HG02870 (cell line): ENCODE data around the gene IMP3.

Experiments used
- ATAC-seq: cut with Tn5 transposase; IDR thresholded peaks from one replicate; pipeline ENCODE4 v1.9.1; 2021; ENCODE audit warnings: mild to moderate bottlenecking, moderate library complexity; ENCODE audit not compliant: unreplicated experiment

Gene IMP3

DNA sequence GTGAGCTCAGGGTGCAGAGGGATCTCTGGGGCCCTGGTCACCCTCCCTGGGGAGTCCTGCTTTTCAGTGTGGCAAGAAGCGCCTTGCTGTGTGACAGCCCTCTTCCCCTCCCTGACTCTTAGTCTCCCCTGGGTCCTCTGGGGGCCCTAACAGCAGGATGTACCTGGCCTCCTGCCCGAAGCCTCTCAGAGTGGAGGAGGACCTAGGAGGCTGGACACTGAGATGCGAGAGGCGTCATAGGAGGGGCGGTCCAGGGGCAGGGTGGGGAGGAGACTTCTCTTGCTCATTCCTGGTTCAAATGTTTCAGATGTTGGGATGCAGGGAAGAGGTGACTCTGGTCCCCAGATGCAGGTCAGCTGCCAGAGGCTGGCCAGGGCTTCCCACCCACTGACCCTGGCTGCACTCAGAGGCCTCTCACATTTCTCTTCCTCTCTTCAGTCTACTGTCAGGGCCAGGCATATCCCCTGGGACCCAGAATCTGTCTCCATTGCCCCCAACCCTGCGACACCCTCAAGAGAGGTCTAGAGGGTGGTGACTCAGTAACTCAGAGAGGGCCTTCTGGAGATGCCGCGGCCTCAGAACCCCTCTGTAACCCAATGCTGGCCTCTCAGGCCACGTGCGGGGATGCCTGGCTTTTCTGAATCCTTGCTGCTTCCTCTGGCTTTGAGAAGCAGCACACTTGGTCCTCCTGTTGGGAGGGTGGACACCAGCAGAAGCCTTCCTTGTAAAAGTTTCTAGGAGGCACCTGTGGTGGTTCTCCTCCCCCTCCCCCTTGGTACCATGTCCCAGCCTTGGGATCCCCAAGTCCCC lies 33.6 kb upstream of the IMP3 start:
- no peak for ATAC-seq

DNA sequence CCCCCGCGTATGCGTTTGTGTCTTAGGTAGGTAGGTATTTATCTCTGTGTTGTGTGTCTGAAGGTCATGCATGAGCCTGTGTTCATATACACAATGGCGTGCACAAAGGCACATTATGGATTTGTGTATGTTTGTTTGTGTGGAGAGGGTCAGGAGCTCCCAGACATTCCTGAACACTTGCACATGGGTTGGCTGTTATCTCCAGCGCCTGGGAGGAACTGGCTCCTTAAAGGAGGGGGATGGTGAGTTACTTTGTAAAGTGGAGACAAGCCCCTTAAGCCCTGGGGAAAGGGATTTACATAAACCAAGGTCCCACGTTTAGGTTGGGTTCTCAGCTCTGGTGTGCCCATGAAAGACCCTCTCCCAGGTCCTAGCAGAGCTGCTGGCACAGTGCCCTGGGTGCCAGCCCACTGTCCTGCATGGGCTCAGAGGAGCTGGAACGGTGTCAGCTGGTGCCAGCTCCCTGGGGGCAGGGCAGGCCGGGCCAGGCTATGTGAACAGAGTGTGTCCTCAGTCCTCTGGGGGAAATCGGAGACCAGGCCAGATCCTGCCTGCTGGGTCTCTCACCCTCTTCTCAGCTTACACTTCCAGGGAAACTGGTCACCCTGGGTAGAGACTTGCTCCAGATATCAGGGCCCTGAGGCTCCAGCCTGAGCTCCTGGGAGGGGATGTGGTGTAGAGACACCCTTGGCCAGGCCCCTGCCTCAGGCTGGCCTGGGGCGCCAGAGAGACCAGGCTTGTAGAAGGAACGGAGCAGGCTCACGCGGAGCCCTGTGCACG lies 32.8 kb upstream of the IMP3 start:
- no peak for ATAC-seq

DNA sequence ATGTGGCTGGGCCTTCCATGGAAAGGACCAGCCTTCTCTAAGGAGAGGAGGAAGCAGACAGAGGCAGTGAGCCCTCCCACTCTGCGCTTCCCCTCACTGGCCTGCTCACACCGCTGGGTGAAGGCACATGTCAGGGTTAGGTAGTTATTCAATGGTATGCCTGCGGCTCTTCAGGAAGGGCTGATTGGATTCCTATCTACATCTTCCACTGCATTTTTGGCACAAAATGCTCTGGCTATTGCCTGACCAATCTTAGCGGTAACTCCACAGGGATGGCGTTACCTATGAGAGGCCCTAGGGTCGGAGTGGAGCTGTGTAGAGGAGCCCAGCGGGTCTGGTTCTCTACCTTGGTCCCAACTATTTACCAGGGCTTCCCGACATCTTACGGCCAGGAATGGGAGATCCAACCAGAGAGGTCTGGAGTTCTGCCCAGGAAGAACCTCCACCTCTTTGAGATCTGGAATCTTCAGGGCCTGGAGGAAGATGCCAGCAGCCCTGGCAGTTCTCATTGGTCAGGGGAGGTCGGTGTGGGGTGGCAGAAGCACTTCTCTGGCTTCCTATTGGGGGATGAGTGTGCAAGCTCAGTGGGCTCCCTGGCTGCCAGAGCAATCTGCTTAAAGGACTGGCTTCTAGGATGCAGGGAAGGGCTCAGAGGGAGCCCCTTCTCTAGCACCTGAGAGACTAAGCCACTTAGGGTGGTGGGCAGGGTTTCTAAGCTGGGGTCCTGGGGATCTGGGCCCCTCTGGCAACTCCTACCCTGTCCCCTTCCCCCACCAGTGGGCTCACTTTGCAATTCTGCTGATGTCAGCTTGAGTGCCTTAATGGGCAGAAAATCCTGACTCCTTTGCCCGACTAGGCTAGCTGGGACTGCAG lies 31.9 kb upstream of the IMP3 start:
- no peak for ATAC-seq

DNA sequence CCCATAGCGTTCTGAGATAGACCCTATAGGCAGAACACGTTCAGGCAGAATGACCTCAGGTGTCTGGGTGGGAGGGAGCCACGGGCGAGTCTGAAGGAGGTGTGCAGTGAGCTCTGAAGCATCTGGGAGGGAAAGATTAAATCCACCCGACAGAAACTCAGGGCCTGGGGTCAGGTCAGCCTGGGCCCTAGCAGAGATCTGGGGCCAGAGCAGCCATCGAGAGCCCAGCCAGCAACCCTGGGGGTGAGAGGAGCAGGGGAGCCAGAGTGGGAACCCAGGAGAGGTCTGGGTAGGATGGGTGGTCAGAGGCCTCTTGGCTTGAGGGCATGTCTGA lies 29.8 kb upstream of the IMP3 start:
- no peak for ATAC-seq

DNA sequence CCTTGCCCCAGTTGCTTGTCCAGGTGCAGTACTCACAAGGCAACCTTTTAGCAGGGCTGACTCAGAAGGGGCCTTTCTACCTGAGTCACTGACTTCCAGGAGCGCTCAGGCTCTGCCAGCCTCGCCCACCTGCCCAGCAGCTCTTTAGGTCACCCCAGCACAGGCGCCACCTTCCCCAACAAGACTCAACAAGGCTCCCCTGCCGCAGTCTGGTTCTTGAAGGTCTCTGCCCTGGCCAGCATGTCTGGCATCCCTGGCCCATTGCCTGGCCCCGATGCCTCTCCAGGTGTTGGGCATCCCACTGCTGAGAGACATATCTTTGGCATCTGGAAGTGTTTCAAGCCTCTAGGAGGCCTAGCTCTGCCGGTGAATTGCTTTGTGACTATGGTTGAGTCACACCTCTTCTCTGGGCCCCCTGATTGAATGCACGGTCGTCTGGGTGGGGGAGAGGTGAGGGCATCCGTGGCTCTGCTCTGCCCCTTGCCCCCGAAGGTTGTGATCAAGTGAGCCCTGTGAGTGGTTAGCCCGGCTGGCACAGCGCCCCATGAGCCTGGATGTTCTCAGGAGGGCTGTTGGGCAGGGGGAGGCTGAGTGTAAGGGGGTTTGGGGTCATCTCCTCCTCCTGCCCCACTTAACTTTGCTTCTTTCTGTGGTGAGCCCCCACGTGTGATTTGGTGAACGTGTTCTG lies 29.3 kb upstream of the IMP3 start:
- no peak for ATAC-seq

DNA sequence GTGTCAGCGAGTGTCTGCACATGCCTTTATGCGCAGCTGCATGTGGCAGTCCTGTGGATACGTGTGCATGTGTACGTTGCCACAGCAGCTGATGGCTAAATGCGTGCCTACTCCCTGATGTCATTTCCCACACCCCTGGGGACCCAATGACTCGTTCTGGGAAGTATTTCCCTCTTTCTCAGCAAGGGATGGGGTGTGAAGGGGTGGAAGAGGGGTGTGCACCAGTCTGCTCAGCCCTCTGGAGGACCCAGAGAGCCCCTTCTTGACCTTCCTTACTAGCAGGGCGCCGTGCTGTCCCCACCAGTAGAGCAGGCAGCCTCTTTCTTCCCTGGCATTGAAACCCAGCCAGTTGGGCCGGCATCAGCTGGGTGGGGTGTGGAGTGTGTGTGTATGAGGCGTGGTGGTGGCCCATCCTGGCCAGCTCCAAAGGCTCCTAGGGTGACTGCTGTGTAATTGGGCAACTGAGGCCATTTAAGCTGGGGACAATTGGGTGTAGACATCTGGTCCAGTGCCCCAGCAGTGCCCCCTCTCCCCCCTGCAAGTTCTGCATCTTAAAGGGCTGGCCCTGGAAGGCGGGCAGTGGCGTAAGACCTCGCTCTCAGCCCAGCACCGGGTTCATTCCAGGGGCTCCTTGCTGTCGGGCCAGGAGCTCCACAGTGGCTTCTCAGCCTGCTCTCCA lies 26.9 kb upstream of the IMP3 start:
- no peak for ATAC-seq

DNA sequence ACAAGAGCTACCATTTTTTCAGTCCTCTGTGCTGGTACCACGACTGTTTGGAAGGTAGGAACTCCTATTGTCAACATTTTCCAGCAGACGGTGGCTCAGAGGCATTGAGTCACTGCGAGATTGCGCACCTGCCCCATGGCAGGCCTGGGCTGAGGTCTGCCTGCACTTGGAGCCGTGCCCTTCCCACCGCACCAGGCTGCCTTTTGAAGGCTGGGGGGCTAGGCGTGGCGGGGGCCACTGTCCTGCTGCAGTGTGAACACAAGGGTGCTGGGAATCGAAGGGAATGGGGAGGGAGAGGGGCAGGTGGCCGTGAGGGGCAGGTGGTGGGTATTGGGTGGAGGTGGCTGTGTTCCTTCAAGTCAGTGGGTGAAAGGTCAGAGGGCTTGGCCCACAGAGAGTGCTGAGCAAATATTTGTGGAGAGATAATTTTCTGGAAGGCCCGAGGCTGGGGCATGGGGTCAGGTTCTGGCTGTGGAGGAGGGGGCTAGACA lies 24.0 kb upstream of the IMP3 start:
- ATAC-seq: no peak

DNA sequence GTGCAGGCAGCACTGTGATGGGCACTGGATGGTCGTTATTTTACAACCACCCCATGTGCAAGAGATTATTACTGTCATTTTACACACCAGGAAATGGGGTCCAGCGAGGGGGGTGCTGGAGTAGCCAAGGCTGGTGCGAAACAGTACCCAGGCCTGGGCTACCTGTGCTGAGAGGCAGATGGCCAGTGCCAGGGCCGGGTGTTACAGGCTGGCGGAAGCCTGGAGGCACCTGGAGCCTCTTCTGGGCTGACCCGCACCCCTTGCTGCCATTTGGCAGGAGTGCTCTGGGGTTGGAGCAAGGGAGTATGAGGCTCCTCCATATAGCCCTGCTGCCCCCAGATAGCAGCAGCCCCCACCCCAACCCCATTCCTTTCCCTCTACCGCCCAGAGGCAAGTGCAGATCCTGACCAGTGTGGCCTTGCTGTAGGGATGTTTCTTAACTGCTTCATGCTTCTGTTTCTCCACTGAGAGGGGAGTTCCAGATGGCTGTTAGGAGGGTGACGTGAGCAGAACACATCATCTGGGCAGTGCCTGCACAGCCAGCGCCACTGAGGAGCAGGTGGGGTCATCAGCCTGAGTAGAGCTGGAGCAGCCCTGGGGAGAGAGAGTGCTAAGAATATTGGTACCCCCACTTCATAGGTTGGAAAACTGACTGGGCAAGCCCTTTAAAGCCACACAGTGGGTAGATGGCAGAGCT lies 22.9 kb upstream of the IMP3 start:
- no peak for ATAC-seq

DNA sequence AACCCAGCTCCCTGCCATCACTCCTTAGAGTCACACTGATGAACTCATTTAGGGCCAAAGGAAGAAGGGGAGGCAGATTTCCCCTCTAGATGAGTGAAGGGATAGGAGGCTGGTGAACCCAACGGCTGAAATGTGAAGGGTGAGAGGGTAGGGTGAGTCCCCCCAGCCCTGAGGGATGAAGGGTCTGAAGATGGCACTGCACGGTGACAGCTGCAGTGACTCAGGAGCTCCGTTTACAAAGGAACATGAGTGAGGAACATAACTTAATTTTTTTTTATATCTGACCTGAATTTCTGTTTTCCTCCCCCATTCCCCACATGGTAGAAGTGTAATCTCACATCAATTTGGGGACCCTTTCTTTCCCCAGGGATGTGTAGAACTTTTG lies 21.7 kb upstream of the IMP3 start:
- ATAC-seq: no peak

DNA sequence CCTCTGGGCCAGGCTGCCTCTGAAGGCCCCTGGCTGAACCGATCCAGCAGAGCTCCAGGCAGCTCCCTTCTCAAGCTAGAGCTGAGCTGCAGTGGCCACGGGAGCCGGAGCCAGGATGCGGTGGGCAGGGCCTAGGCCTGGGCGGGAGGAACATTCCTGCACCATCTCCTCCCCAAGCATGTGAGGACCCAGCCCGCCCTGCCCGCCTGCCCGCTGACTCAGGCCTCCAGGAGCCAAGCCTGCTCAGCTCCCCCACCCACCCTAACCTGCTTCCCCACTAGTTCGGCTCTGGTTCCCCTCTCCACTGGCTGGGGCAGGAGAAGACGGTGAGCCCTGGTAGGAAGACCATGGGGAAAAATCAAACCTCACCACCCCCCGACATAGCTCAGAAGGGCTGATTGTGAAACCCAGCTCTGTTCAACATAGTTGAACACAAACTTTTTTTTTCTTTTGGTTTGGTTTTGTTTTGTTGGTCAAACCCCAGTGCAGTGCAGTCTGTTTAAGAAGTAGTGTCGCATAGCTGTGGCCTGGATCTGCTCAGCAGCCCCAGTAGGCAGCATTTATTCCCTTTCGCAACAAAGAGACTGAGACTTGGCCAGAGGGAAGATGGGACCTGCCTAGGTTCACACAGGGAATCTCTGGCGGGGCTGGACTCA lies 21.2 kb upstream of the IMP3 start:
- no peak for ATAC-seq

DNA sequence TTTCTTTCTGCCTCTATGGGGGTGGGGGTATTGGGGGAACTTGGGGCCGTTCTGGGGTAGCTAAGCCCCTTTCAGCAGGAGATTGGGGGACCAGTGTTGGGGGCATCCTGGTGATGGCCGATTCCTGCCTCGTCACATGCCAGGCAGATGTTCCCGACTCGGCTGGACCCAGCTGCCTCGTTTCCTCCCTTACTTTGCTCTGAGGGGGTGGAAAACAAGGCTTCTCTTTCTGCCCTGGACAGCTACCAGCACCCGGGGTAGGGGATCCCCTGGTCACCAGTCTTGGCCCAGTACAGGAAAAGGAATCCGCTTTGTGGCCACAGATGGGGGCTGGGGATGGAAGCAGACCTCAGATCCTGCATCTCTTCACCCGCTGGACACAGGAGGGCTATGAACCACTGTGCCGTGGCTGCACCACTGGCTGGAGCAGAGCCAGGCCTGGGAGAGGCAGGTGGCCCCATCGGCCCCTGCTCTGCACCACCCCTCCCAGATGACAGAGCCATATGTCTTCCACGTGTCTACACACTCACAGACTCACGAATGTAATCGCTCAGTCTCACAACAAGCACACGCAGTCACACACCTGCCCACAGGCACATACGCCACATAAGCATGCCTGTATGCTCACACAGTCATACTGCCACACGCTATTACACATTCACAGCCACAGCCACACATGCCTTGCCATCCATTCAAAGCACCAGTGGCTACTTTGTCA lies 20.1 kb upstream of the IMP3 start:
- ATAC-seq: no peak

DNA sequence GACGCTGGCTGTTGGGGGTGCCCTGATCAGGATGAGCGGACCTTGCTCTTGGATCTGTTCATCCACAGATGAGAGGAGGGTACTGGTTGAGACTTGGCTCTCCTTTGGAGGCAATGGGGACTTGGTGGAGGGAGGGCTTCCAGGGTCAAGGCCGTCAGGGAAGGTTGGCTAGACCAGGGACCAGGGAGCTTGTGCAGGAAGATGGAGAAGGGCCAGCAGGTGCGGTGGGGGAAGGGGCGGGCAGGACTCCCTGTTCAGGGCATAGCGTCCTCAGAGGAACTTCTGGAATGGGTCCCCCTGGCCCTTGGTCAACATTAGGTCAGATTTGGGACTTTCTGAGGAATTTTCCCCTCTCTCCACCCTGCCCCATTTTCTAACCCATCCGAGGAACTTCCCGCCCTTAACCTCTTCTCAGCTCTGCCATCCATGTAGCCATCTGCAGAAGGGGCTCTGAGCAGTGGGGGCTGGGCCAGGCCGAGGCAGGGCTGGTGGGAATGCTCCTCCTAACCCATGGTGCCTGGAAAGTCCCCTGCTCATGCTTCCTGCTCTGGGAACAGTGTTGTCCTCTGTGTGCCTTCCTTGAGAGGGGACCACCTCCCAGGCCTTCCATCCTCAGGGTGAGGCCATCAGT lies 19.2 kb upstream of the IMP3 start:
- ATAC-seq: no peak

DNA sequence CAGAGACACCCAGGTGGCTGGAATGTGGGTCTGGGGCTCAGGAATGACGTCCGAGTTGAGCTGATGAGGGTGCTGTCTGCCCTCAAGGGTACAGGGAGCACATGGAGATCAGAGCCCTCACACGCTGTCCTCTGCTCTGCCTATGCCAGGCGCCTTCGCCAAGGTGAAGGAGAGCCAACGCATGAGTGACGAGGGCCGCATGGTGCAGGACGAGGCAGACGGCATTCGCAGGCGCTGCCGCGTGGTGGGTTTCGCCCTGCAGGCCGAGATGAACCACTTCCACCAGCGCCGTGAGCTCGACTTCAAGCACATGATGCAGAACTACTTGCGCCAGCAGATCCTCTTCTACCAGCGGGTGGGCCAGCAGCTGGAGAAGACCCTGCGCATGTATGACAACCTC lies 16.8 kb upstream of the IMP3 start:
- ATAC-seq: no peak

DNA sequence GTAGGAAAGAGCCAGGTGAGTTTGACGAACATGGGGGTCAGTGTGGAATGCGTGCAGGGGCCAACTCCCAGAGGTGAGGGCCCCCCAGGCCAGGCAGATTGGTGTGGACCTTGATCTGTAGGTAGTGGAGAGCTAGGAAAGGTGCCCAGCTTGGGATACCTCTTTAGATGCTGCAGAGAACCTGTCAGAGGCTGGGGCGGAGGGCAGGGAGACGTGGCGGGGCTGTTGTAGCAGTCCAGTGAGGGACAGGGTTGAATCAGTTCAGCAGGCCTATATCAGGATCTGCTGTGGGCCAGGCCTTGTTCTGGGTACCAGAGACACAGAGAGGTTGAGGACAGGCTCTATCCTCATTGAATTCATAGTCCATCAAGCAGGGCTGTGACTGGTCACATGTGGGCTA lies 16.3 kb upstream of the IMP3 start:
- no peak for ATAC-seq

DNA sequence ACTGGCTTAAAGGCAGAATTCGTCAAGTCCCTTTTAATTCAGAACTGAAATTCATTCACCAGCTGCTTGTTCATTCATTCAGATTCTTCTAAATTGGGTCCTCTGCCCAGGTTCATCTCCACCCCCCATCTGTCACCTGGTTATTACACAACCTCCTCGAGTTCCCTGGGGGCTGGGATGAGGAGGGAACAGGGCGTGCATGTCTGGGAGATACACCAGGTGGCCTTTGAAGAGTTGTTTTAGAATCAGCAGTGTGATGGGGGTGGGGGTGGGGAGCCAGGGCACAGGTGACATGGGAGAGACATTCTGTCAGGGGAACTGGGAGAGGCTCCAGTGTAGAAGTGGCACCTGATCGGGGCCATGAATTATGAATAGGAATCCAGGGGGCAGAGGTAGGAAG lies 15.9 kb upstream of the IMP3 start:
- ATAC-seq: no peak

DNA sequence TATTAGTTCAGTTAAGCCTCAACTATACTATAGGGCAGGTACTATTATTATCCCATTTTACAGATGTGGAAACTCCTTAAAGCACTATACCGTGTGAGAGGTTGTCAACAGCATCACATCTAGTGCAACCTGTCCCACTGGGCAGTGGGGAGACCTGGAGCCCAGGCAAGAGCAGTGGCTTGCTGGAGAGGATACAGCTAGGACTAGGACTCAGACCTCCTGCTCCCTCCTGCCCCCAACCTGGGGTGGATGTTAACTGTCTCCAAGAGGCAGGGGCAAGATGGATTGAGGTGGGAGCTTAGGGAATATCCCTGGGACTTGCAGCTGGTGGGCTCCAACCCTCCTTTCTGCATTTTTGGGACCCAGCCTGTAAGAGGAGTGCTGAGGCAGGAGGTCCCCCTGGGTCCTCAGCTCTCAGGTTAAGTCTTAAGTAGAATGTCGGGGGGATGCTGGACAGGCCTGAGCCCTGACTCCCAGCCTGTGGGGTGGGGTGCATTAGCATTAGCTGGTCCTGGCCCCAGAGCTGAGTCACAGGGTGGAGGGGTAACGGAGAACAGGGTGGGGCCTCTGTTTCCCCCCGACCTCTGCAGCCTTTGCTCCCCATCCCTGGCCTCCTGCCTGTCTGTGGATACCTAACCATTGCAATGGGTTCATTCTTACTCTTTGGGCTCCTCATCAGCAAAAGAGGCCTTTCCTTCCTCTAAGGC lies 14.3 kb upstream of the IMP3 start:
- no peak for ATAC-seq

DNA sequence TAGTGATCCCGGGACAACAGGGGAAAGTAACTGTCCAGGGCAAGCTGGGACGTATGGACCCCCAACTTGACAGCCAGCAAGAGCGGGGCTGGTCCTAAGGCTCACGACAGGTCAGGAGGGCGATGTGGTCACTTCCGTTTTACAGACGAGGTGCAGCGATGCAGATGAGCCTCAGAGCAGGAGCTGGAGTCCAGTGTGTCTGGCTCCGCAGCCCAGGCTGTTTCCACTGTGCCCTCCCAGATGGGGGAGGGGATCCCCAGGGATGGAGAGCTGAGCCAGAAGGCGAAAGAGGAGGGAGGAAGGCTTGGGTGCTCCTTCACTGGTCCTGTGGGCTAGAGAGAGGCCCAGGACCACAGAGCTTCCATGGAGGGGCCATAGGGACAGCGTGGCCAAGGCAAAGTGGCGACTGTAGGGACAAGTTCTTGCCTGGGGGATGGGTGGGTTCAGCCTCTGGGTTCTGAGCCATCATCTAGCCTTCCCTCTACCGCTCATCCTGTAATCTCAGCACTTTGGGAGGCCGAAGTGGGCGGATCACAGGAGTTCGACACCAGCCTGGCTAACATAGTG lies 13.4 kb upstream of the IMP3 start:
- no peak for ATAC-seq
